OCI-LY7 (cell line): ENCODE data around the gene TBCB. TPM values are rescaled to one million over a fixed set of nuclear protein-coding genes. Genes with fewer than 3 reads are reported as not detected.

Source experiments
- BruUV-seq: library from RNA; stranded (reverse); fragments of 400-500 nt; replicated peaks from 2 replicates; lab custom pipeline; 2021; lab: Mats Ljungman, UMichigan
- CTCF ChIA-PET: fragments of 300-600 bp; sonication (Branson Sonifier 250); formaldehyde crosslinking; loops from one replicate; lab custom pipeline; 2022; ENCODE audit warnings: antibody characterized with exemption; ENCODE audit not compliant: unreplicated experiment; lab: Charles Lee
- POLR2A ChIA-PET: fragments of 300-600 bp; sonication (Branson Sonifier 250); formaldehyde crosslinking; loops from one replicate; lab custom pipeline; 2022; ENCODE audit warnings: antibody characterized with exemption; lab: Charles Lee
- DNase-seq: peaks from one replicate; pipeline ENCODE4 v3.0.0-alpha.2; 2015; ENCODE audit warnings: low spot score
- H2AFZ ChIP-seq: fragments of 200-600 bp; sonication (generic), shearing (Covaris generic); 2 replicates; pipeline ENCODE4 v1.6.1; 2014; ENCODE audit warnings: mild to moderate bottlenecking, antibody characterized with exemption, low read length, moderate library complexity
- H3K27ac ChIP-seq: fragments of 200-600 bp; sonication (generic); 2 replicates; pipeline ENCODE4 v1.5.1; 2014; ENCODE audit warnings: mixed run types, low read depth, mild to moderate bottlenecking, moderate library complexity, low read length, inconsistent platforms; ENCODE audit not compliant: poor library complexity, severe bottlenecking
- H3K36me3 ChIP-seq: fragments of 200-600 bp; sonication (generic); 2 replicates; pipeline ENCODE4 v1.6.1; 2014; ENCODE audit warnings: mild to moderate bottlenecking, antibody characterized with exemption, low read length, moderate library complexity, mixed read lengths; ENCODE audit not compliant: insufficient read depth
- H3K4me1 ChIP-seq: fragments of 200-600 bp; sonication (generic); 2 replicates; pipeline ENCODE4 v1.5.1; 2014; ENCODE audit warnings: mild to moderate bottlenecking, low read length; ENCODE audit not compliant: insufficient read depth, poor library complexity, severe bottlenecking
- H3K4me2 ChIP-seq: fragments of 200-600 bp; sonication (generic); 2 replicates; pipeline ENCODE4 v1.6.1; 2014; ENCODE audit warnings: mild to moderate bottlenecking, low read length
- H3K4me3 ChIP-seq: fragments of 200-600 bp; sonication (generic); 2 replicates; pipeline ENCODE4 v1.5.1; 2014; ENCODE audit warnings: mild to moderate bottlenecking, low read depth, low read length; ENCODE audit not compliant: poor library complexity, severe bottlenecking
- H3K79me2 ChIP-seq: fragments of 200-600 bp; sonication (generic); 2 replicates; pipeline ENCODE4 v1.6.1; 2016; ENCODE audit warnings: low read depth, mild to moderate bottlenecking, low read length, moderate library complexity, mixed read lengths; ENCODE audit not compliant: insufficient read depth
- H3K9me2 ChIP-seq: fragments of 200-600 bp; sonication (generic); 2 replicates; pipeline ENCODE4 v1.6.1; 2016; ENCODE audit warnings: mild to moderate bottlenecking, low read length, mixed read lengths; ENCODE audit not compliant: insufficient read depth
- H3K9me3 ChIP-seq: fragments of 200-600 bp; sonication (generic); 2 replicates; pipeline ENCODE4 v1.6.1; 2014; ENCODE audit warnings: mild to moderate bottlenecking, mixed run types, low read length, mixed read lengths
- H4K20me1 ChIP-seq: fragments of 200-600 bp; sonication (generic); 2 replicates; pipeline ENCODE4 v1.6.1; 2014; ENCODE audit warnings: mild to moderate bottlenecking, antibody characterized with exemption, low read length, moderate library complexity, mixed read lengths; ENCODE audit not compliant: insufficient read depth
- CTCF ChIP-seq: fragments of 200-600 bp; sonication (generic); conservative IDR thresholded peaks from 2 replicates; pipeline ENCODE4 v1.5.1; 2014; ENCODE audit warnings: mild to moderate bottlenecking, antibody characterized with exemption, low read length, moderate library complexity, mixed read lengths
- EZH2phosphoT487 ChIP-seq: fragments of 200-600 bp; sonication (generic); IDR thresholded peaks from 2 replicates; pipeline ENCODE4 v1.6.1; 2018; ENCODE audit warnings: low read depth, borderline replicate concordance, mild to moderate bottlenecking, mixed run types, antibody characterized with exemption, low read length, moderate library complexity, mixed read lengths
- intact Hi-C: fragments of 100-400 bp; cut with micrococcal nuclease; formaldehyde crosslinking; loops from one replicate; pipeline ENCODE4 v1.10.0; 2022; ENCODE audit not compliant: unreplicated experiment
- total RNA-seq, 2 experiments: library from RNA; depleted of rRNA in 1 of 2; stranded (reverse); fragments of >200 nt in 1 of 2; shearing (Covaris generic) in 1 of 2; gene quantifications; 2 replicates each; pipeline ENCODE4 v1.2.3, GENCODE V29; 2014 to 2022

TBCB gene
- total RNA-seq, 2 experiments from 2014 or later = 136 to 200 TPM

- no peak overlapping the region for H2AFZ ChIP-seq
- H3K27ac ChIP-seq = no peak overlapping the region
- DNase-seq = no peak
- no peaks in the 10 kb centered on the region for H4K20me1 ChIP-seq
- H3K4me1 ChIP-seq = no peaks in the 10 kb centered on the region
- no peak overlapping the region for H3K4me2 ChIP-seq
- ChIA-PET POLR2A (no interaction called here), CTCF (no interaction called here)
- H3K79me2 ChIP-seq = no peaks in the 10 kb centered on the region
- H3K9me2 ChIP-seq = no peaks in the 10 kb centered on the region
- H3K4me3 ChIP-seq = no peak overlapping the region
- no TSS peak for BruUV-seq
- H3K9me3 ChIP-seq = no peaks in the 10 kb centered on the region
- peaks cover 97% of the 10 kb centered on the region for H3K36me3 ChIP-seq
- TF ChIP-seq EZH2phosphoT487 (no peak), CTCF (no peak)
- intact Hi-C loops = no loop called here
Measured at GRCh38 chr19:36093146-36093662, 22.1 kb upstream of the TBCB start.

- DNase-seq = no peak
- Histone ChIP-seq H3K36me3 (peaks cover 97% of the 10 kb centered on the region), H4K20me1 (no peaks in the 10 kb centered on the region), H3K4me3 (no peak overlapping the region), H3K9me2 (no peaks in the 10 kb centered on the region), H3K9me3 (no peaks in the 10 kb centered on the region), H3K4me1 (no peaks in the 10 kb centered on the region), H3K27ac (no peak overlapping the region), H3K79me2 (no peaks in the 10 kb centered on the region), H2AFZ (no peak overlapping the region), H3K4me2 (no peak overlapping the region)
- POLR2A ChIA-PET = no interaction called here
- CTCF ChIA-PET = no interaction called here
- no TSS peak for BruUV-seq
- intact Hi-C loops = no loop called here
- no peak for TF ChIP-seq EZH2phosphoT487
- TF ChIP-seq CTCF = no peak
Measured at GRCh38 chr19:36093687-36094086, 21.6 kb upstream of the TBCB start.

GRCh38 chr19:36097036-36097435 lies 18.2 kb upstream of the TBCB start:
- no peak overlapping the region for H3K4me3 ChIP-seq
- H3K4me1 ChIP-seq = no peaks in the 10 kb centered on the region
- ChIA-PET CTCF (no interaction called here), POLR2A (no interaction called here)
- no peak for DNase-seq
- intact Hi-C loops = no loop called here
- H3K36me3 ChIP-seq = peaks cover 93% of the 10 kb centered on the region
- H4K20me1 ChIP-seq = no peaks in the 10 kb centered on the region
- H3K9me2 ChIP-seq = no peaks in the 10 kb centered on the region
- TF ChIP-seq EZH2phosphoT487 (no peak), CTCF (no peak)
- BruUV-seq = no TSS peak
- H3K79me2 ChIP-seq = no peaks in the 10 kb centered on the region
- no peaks in the 10 kb centered on the region for H3K9me3 ChIP-seq
- H2AFZ ChIP-seq = no peak overlapping the region
- no peak overlapping the region for H3K27ac ChIP-seq
- no peak overlapping the region for H3K4me2 ChIP-seq
